GM19463 (cell line): Measurements from ENCODE around the gene RHOG.
"Not testable (repeated sequence)": the region's sequence is repeated elsewhere in the genome, so short reads cannot be mapped to it uniquely, and the experiment has no call there.

Experiments used
- ATAC-seq: cut with Tn5 transposase; IDR thresholded peaks from one replicate; pipeline ENCODE4 v1.9.1; 2021; ENCODE audit warnings: mild to moderate bottlenecking, moderate library complexity; ENCODE audit not compliant: unreplicated experiment

The RHOG gene

DNA sequence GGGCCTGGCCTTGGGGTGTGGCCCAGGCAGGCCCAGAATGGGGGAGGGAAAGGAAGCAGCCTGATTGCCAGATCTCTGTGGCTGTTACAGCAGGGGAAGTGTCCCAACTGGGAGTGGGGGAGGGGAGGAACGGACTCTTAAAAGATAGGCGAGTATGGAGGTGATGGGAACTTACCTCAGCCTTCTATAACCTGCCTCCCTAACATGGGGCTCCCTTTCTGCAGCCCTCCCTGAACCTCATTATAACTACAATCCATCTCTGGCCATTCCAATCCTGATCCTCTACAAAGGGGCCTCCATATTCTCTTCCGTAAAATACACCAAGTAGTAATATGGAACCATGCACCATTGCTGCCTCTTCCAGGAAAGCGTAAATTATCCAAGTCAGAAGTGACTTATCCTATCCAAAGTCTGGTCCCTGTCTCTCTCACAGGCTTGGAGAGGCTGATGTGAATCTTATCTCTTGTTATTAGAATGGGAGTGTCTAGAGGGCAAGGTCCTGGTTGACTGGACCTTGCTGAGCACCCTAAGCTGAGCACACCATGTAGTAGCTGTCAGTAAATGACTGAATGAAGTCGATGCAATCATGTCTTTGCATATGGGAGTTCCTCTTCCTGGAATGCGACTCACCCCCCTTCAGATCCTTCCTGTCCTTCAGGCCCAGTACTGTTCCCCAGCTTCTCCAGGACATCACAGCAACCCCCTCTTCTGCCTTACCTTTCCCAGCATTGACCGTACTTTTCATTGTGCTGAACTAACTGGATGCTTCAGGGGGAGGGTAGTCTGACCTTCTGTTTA is 5.9 kb downstream of the RHOG start:
- ATAC-seq, result no peak

DNA sequence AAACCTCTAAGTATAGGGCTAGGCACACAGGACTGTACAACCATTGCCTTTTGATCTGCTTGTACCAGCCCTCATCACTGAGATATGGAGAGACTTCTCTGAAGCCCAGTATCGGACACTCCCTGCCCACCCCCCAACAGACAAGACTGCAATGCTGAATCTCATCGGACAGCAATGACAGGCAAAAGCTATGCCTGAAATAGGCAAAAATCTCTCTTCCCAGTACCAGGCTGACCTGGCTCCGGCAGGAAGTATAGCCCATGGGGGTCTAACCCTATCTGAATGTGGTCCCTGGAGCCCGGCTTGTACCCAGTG is 6.5 kb downstream of the RHOG start:
- no peak for ATAC-seq

DNA sequence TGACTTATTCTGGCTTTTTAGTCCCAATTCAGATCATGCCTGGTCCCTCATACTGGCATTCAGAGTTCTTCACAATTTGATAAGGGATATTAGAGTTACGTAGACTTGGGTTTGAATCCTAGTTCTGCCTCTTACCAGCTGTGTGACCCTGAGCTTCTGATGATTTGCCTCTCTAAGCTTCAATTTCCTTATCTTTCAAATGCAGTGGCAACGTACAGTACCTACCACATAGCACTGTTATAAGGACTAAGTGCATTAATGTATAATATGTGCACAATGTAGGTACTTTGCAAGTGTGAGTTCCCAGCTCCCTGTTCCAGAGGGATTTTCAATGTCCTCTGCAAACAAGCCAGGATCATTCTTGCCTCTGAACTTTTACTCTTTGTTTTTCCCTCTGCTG is 7.3 kb downstream of the RHOG start:
- ATAC-seq, result no peak

DNA sequence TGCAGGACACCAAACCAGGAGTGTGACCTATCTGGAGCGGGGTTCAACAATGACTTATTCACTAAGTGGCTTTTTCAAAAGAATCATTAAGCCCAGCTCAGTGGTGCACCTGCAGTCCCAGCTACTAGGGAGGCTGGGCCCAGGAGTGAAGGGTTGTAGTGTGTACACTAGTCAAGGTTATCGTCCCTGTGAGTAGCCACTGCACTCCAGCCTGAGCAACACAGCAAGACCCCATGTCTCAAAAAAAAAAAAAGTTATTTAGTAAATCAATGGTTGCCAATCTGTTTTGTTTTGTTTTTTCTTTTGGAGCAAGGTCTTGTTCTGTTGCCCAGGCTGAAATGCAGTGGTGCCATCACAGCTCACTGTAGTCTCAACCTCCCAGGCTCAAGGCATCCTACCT is 7.9 kb downstream of the RHOG start:
- no peak for ATAC-seq

DNA sequence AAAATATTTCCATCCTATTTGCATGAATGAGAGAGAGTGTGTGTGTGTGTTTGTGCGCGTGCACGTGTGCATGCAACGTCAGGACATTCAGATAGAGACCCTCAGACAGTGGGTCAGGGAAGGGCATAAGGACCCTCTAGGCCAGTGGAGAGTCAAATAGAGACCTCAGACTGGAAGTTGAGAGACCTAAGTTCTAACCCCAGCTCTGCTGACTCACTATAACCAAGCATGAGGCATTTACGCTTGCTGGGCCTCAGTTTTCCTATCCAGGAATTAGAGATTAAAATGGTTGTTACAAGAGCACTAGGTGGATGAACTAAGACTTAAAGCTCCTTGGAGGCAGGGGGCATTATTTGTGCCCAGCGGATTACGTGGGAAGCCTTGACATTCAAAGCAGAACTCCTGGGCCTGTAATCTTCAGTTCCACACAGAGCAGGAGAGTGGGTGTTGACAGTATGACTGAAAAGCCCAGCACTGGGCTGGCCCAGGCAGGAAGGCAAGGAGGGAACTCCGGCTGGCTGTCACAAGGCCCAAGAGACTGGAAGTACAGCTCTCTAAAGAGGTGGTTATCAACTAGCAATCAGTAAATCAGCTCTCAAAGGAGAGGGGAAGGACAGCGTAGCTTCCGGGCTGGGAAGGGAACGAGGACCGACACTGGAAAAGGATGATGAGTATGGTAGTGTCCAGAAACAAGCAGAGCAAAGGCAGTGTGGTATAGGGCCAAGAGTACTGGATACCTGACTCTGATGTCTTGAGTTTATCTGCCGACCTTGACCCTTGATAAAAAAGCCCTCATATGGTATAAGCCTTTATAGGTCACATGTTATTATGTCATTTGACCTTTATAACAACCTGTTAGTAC is 9.2 kb downstream of the RHOG start:
- no peak for ATAC-seq

DNA sequence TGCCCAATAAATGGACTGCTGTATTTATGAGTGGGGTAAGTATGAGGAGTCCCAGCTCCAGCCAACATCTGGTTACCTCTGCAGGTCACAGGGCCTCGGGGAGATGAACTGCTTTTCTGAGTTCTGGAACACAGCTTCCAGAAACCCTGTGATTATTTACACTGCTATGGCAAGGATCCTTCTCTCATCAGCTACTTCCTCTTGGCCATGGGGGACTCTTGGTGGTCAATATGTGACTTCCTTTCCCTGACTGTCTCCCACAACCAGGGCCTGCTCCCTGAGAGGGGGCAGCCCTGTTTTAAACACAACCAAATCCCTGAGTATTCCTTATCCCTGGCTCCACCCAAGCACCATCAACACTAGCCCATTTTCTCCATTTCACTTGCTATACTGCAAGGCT is 10.0 kb downstream of the RHOG start:
- ATAC-seq, result no peak

DNA sequence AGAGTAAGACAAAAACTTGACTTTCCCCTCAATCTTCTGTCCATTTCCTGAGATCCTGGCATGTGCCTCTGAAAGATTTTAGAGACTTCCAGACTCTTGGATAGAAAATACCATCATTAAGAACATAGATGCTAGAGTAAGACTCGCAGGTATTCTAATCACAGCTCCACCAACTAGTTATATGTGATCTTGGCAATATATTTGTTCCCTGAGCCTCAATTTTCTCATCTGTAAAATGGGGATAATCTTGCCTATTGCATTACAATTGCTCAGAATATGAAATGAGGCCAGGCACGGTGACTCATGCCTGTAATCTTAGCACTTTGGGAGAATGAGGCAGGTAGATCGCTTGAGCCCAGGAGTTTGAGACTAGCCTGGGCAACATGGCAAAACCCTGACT is 10.7 kb downstream of the RHOG start:
- ATAC-seq, result no peak

DNA sequence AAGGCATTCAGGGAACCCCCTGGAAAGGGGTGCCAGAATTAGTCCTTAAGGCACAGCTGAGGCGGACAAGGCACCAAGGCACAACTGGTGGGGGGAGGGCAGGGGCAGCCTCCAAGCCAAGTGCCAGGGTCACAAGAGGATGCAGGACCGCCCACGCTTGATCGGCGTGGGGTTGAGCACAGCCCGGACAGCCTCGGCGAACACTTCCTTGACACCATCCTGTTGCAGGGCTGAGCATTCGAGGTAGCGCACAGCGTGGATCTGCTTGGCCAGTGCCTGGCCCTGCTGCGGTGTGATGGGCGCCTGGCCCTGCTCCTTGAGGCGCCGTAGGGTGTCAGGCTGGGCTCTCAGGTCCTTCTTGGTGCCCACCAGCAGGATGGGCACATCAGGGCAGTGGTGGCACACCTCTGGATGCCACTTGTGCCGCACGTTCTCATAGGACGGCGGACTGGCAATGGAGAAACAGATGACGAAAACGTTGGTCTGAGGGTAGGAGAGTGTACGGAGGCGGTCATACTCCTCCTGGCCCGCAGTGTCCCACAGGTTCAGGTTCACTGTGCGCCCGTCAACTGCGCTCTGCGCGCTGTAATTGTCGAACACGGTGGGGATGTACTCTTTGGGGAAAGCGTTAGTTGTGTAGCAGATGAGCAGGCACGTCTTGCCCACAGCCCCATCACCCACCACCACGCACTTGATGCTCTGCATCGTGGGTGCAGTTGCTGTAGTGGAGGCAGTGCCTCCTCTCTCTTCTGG is 13.1 kb downstream of the RHOG start:
- no peak for ATAC-seq

DNA sequence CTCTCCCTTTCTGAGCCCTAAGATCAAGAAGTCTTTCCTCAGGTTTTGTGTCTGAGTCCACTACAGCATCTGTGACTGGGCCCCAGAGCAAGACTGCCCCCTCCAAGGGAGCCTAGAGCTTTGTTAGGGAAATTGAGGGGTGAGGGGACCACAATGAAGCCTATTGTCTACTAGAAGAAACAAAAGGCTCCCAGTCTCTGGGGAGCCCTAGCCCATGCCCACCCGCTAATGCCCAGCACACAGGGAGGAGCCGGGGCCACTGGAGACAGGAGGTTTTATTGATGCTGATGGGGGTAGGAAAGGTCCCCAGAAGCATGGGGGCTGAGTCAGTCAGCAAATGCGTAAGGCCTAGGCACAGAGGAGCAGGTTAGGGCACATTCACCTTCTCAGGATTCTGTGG is 14.0 kb downstream of the RHOG start:
- no peak for ATAC-seq

DNA sequence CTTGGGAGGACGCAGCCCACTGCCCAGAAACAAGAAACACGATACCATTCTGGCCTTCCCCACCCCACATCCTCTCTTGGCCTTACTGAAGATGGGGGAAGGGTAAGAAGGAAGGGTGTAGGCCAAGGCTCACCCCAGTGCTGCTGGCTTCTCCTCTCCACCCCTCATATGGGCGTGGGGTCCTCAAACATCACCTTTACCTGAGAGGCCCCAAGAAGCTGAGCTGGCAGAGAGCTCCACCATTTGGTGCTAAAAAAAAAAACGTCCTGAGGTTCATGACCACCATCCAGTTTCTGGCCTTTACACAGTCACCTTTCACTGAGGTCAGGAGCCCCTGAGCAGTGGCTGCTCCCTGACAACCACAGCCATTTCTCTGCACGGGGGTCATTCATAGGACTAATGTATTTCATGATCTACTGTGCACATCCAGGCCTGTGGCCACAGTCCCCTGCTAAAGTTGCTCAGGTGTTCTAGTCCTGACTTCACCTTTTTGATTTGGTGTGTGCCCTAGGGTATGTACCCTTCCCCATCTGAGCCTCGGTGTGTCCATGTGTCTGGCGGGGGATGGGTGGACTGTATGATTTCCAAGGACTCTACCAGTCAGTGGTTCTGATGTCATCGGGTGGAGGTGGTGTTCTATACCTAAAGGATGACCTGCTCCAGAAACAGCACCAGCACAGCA is 15.1 kb downstream of the RHOG start:
- no peak for ATAC-seq

DNA sequence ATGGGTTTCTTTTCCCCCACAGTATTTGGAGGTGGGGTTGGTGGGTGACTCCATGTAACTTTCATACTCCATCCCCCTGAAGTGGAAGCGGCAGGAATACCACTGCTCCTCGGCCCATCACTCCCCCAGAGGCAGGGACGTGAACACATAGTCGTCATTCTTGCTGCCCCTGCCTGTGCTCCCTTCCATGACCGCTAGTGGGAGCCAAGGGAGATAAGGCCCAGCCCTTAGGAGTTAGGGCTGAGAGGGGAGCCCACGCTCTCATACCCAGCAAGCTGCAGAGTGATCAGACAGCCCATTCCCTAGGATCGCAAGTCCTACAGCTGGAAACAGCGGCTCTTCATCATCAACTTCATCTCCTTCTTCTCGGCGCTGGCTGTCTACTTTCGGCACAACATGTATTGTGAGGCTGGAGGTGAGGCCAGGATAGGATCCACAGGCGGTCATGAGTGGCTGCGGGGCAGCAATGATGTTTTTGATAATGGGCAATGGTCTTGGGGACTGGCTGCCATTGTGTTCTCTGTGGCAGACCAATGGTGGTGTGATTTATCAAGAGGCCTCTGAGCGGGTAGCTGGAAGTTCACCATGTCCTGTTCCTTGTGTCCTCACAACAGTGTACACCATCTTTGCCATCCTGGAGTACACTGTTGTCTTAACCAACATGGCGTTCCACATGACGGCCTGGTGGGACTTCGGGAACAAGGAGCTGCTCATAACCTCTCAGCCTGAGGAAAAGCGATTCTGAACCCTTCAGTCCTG is 15.9 kb downstream of the RHOG start:
- peak; percentile 83 for ATAC-seq

DNA sequence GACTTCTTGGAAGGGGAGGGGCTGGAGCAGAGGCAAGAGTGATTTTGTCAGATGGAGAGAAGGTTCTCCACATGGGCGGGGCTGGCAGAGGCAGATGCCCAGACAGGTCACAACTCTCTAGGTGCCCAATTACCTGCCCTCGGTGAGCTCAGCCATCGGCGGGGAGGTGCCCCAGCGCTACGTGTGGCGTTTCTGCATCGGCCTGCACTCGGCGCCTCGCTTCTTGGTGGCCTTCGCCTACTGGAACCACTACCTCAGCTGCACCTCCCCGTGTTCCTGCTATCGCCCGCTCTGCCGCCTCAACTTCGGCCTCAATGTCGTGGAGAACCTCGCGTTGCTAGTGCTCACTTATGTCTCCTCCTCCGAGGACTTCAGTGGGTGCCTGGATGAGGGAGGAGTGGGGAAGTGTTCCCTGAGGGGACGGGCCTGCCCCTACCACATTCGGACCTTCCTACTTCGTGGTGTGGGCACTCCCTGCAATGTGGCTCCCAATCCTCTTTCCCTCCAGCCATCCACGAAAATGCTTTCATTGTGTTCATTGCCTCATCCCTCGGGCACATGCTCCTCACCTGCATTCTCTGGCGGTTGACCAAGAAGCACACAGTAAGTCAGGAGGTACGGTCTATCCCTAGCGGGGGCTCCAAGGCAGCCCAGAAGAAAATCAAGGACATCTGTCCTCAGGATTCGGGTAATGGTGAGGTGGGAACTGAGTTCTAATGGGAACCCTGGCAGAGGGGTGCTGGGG is 16.8 kb downstream of the RHOG start:
- ATAC-seq, result no peak

DNA sequence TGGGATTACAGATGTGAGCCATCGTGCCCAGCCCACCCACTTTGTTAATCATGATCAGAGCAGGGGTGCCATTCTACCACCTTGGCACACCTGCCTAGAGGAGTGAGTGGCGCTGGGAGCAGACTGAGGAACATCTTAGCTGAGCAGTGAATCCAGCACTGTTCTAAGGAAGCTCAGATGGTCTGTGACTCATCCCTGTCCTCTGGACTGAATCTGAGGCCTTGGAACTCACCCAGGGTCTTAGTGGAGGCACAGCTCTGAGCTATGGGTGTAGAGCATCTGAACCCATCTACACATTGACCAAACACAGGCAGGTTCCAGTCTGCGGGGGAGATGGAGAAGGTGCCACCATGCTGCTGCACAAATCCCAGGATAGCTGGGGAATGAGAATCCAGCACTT is 17.5 kb downstream of the RHOG start:
- no peak for ATAC-seq

DNA sequence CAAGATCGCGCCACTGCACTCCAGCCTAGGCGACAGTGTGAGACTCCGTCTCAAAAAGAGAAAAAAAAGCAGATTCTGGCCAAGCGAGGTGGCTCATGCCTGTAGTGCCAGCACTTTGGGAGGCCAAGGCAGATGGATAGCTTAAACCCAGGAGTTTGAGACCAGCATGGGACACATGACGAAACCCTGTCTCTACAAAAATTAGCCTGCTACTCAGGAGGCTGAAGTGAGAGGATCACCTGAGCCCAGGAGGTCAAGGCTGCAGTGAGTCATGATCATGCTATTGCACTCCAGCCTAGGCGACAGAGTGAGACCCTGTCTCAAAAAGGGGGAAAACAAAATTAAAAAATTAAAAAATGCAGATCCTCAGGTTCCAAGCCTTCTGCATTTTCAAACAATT is 18.4 kb downstream of the RHOG start:
- no peak for ATAC-seq

DNA sequence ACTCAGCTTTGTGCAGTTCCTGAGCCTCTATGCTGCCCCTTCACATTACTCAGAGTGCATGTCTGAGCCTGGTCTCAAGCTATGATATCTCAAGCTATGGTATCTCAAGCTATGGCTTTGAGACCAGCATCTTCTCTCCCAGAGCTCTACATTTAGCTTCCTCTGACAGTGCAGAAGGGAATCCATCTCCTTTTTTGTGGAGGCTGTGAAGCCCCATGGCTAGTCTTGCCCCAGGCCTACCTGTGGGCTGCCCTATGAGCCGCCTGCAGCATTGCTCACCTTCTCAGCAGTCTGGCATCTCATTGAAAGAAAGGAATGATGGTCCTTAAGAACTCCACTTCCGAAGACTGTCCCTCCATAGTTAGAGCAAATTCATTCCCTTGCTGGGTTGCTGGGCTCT is 19.8 kb downstream of the RHOG start:
- ATAC-seq, result no peak

DNA sequence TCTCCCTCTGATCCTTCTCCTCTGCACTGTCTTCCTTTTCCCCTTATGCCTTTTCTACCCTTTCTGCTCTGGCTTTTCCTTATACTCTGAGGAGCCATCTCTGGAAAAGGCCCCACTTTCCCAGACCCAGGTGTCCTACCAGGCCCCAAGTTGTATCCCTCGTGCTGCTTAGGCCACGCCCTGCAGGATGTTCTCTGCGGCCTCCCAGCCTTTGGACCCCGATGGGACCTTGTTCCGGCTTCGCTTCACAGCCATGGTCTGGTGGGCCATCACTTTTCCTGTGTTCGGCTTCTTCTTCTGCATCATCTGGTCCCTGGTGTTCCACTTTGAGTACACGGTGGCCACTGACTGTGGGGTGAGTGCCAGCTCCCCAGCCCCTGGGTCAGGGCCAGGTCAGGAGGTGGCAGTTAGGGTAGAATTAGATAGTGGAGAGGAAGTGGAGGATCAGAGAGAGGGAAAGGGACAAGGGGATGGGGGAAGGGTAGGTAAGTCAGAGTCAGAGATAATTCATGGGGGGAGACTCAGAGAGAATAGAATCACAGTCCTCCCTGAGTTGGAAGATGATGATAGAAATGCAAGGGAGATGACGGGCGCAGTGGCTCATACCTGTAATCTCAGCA is 23.5 kb downstream of the RHOG start:
- no peak for ATAC-seq

DNA sequence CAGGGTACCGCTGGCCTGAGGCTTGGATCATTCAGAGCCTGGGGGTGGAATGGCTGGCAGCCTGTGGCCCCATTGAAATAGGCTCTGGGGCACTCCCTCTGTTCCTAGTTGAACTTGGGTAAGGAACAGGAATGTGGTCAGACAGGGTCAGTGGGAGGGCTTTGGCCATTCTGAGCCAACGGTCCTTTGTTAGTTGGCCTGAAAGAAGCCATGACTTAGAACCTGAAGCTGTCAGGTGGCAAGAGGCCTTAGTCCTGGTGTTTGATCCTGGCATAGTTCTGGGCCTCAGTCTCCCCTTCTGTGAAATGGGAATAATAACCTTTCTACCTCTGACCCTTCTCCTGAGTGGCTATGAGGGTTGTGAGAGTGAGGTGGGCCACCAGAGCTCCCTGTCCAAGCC is 24.1 kb downstream of the RHOG start:
- no peak for ATAC-seq

DNA sequence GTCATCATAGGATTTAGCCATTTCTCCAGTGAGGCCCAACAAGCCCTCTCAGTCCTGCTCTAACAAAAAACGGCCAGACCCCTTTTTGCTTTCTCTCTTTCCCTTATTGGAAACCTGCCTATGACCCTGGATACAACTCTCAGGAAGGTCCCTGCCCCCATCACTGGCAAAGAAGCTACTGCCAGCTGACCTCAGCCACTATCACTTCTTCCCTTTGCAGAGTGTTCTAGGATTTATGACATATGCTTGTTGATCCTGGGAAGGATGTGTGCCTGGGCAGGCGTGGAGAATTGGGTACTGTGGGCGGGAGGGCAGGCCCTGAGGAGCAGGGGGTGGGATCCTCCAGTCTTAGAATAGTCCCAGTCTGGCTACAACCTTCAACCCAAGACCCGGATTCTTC is 24.9 kb downstream of the RHOG start:
- no peak for ATAC-seq

DNA sequence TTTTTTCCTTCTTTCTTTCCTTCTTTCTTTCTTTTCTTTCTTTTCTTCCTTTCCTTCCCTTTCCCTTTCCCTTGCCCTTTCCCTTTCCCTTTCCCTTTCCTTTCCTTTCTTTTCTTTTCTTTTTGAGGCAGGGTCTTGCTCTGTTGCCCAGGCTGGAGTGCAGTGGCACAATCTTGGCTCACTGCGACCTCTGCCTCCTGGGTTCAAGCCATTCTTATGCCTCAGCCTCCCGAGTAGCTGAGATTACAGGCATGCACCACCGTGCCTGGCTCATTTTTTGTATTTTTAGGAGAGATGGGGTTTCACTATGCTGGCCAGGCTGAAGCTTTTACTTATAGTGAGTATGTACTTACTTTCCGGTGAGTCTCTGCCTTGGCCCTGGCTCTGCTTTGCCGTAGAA is 25.9 kb downstream of the RHOG start:
- not testable (repeated sequence) for ATAC-seq
